ENCODE results near the gene SFXN1.
A peak's percentile ranks its signal among the peaks of the same experiment; 100 is the strongest.
"Not testable (repeated sequence)": the region's sequence is repeated elsewhere in the genome, so short reads cannot be mapped to it uniquely, and the experiment has no call there.

The SFXN1 gene, protein sequence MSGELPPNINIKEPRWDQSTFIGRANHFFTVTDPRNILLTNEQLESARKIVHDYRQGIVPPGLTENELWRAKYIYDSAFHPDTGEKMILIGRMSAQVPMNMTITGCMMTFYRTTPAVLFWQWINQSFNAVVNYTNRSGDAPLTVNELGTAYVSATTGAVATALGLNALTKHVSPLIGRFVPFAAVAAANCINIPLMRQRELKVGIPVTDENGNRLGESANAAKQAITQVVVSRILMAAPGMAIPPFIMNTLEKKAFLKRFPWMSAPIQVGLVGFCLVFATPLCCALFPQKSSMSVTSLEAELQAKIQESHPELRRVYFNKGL

DNA sequence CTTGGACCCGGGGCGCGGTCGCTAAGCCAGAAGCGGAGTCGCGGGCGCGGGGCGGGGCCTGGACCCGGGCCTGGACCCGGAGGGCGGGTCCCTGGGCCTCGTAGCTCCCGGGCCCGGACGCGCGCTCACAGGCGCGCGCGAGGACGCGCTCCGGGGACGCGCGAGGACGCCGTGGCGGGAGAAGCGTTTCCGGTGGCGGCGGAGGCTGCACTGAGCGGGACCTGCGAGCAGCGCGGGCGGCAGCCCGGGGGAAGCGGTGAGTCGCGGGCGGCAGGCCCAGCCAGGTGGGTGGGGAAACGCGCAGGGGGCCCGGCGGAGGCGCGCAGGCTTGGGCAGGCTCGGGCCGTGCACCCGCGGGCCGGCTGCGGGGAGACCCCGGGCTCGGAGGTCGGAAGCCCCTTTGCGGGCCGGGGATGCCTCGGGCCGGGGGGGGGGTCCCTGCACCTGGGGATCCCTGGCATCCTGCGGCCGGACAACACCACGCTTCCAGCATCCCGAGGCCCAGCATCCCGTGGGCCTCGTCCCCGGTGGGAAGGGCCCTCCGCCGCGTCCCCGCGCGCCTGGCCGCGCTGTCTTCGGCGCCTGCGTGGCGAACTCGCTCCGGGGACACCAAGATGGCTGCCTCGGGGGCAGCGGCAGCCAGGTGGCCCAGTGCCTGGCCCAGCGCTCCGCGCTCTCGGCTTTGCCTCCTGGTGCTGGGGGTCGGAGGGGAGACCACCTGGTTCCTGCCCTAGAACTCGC is at the start of gene SFXN1:
Gene SFXN1 (plus strand): TSS at position 177 of the 741 bp plus-strand sequence. CDS start 13,544 bp downstream, outside the sequence.
- DNase-seq (ENCODE audit: low read depth, low spot score) = no peak
- peak within 1 kb of the TSS; percentile 31 for H3K27ac ChIP-seq

- H3K27ac ChIP-seq = no peak overlapping the region
- no peak for DNase-seq (ENCODE audit: low read depth, low spot score)
Observed at GRCh38 chr5:175434800-175435199, 43.6 kb upstream of the SFXN1 start.

- no peak for DNase-seq (ENCODE audit: low read depth, low spot score)
Observed at GRCh38 chr5:175436359-175436758, 42.0 kb upstream of the SFXN1 start.

GRCh38 chr5:175438234-175438857 is 40.0 kb upstream of the SFXN1 start:
- DNase-seq (ENCODE audit: low read depth, low spot score) = no peak
- H3K27ac ChIP-seq = no peak overlapping the region

More at GRCh38 chr5:175436359-175436758, 42.0 kb upstream of the SFXN1 start:
- no peak overlapping the region for H3K27ac ChIP-seq

DNA sequence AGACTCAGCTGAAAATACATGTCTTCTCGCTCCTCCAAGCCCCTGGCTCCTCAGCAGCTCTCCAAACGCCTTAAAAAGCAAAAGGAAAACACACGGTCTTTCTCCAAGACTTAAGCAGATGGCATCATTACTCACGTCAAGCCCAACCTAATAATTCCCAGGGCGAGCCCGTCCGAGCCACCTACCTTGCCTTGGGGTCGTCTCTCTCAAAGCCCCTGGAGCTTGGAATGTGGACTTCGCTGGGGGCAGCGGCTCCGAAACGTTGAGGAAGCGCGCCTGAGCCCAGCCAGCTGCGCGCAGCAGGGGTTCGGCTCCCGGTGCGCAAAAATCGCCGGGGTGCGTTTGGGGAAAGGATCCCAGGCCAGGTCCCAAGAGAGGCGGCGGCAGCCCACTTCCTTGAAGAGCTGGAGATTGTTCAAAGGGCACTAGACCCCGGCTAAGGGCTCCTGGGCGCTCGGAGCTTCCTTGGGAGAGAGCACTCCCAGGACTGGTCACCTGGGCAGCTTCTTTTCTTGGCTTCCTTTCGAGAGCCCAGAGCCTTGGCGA is 34.8 kb upstream of the SFXN1 start:
- H3K27ac ChIP-seq = no peak overlapping the region
- DNase-seq (ENCODE audit: low read depth, low spot score) = no peak

DNA sequence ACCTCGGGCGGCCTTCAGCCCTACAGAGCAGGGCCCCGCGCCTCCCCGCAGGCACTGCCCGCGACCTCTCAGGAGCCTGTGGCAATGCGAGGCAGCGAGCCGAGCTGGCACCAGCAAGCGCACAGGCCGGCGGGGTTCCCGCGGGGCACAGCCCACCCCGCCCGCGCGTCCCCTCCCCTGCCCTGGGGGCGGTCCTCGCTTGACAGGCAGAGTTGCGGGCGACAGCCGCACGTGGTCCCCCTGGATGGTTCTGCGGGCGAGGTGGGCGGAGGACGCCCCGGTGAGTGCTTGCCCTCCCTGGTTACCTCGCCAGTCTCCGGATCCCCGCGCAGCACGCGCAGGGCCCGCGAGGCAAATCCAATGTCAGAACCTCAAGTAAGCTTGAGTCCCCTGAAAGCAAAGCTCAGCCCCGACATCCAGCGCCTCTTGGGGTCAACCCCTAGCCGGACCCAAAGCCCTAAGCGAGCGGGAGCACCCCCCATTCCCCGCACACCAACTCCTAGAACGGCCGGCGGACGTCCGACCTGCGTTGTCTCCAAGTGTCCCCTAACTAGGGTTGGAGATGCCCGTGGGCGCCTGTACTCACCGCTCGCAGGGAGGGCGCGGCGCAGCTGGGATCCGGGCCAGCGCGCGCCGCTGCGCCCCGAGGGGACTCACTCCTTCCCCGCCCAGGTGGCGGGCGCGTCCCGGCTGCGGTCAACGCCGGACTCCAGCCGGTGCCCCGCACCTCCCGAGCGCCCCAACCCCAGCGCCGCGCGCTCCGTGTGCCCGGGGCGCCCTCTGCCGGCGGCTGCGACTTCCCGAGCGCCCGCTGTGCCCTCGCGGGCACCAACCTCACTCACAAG is 34.1 kb upstream of the SFXN1 start, which contains the start of gene DRD1:
Gene DRD1 (minus strand): TSS at position 123 of the 845 bp plus-strand sequence. CDS start 1,083 bp downstream, outside the sequence.
- DNase-seq (ENCODE audit: low read depth, low spot score) = no peak

DNA sequence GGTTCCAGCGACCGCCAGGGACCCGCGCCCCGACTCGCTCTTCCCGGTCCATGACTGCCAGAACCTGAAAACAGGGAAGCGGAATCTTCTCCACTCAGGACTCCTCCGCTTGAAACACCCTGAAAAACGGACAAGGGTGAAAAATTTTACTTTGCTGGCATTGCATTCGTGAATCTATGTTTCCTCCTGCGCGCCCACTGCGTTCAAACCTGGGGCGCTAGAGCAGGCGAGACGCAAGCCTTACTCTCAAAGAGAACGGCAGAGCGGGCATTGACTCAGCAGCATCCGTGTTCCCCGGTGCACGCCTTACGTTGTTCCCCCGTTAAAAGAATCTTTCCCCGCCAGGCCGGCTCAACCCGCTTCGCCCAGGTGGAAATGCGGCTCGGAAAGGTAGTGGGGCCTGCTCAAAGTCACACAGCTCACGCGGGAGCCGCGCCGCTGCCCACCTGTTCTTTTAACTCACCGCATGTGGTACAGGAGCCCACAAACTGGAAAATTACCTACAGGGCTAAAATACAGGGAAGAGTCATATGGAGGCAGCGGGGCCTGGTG is 33.4 kb upstream of the SFXN1 start:
- no peak for DNase-seq (ENCODE audit: low read depth, low spot score)
- no peak overlapping the region for H3K27ac ChIP-seq

More for the DNA sequence above, 34.1 kb upstream of the SFXN1 start, which contains the start of gene DRD1:
- no peak within 1 kb of the TSS for H3K27ac ChIP-seq

DNA sequence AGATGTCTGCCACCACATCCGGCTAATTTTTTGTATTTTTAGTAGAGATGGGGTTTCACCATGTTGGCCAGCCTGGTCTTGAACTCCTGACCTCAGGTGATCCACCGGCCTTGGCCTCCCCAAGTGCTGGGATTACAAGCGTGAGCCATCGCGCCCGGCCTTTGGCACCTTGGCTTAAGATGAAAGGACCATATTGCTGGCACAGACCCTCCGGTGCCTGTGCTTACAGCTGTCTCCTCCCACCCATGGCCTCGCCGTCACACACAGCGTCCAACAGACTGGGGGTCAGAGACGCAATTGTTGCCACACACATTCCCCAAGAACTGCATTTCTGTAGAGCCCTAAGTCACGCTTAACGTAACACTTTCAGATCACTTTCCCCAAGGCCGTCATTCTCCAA is 32.0 kb upstream of the SFXN1 start:
- not testable (repeated sequence) for H3K27ac ChIP-seq; DNase-seq (ENCODE audit: low read depth, low spot score)

DNA sequence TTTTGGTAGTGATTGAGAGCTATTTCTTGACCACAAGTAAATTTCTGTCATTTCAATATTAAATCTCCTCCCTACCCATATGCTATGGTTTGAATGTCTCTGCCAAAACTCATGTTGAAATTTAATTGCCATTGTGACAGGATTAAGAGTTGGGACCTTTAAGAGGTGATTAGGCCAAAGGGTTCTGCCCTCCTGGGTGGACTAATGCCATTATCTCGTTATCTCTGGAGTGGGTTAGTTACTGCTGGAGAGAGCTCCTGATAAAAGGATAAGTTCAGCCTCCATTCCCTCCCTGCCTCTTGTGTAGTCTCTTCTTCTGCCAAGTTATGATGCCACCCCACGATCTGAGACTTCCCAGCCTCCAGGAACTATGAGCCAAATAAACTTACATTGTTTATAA is 30.8 kb upstream of the SFXN1 start:
- no peak overlapping the region for H3K27ac ChIP-seq
- no peak for DNase-seq (ENCODE audit: low read depth, low spot score)

GRCh38 chr5:175448276-175448675 is 30.1 kb upstream of the SFXN1 start:
- DNase-seq (ENCODE audit: low read depth, low spot score) = no peak
- no peak overlapping the region for H3K27ac ChIP-seq

- no peak overlapping the region for H3K27ac ChIP-seq
- DNase-seq (ENCODE audit: low read depth, low spot score) = no peak
Observed at GRCh38 chr5:175452166-175452565, 26.2 kb upstream of the SFXN1 start.

DNA sequence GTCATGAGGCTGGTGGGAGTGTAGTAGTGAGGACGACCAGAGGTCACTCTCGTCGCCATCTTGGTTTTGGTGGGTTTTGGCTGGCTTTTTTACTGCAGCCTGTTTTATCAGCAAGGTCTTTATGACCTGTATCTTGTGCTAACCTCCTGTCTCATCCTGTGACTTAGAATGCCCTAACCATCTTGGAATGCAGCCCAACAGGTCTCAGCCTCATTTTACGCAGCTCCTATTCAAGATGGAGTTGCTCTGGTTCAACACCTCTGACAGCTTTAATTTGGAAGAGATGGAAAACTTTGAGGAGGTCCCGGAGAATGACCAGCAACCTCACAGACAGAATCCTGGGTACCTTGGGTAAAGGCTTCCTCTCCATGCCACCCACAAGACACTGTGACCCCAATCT is 24.0 kb upstream of the SFXN1 start:
- not testable (repeated sequence) for DNase-seq (ENCODE audit: low read depth, low spot score); H3K27ac ChIP-seq

GRCh38 chr5:175456105-175456742 is 22.1 kb upstream of the SFXN1 start:
- no peak for DNase-seq (ENCODE audit: low read depth, low spot score)
- no peak overlapping the region for H3K27ac ChIP-seq

GRCh38 chr5:175457466-175457865 is 20.9 kb upstream of the SFXN1 start:
- no peak for DNase-seq (ENCODE audit: low read depth, low spot score)
- H3K27ac ChIP-seq = no peak overlapping the region

DNA sequence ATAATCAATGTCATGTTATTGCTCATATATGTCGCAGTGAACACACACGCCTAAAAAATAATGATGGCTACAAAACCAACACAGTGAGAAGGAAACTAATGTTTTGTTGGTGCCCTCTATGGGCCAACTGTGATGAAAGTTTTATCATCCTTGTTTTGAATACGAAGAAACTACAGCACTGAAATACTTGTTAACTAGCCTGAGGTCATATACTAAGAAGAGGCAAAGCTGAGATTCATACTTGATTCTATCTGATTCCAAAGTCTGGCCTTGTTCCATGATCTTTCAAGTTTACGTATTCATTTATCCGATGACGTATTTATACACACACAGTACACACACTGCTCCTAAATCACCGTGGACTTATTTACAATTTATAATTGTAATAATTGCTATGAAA is 18.2 kb upstream of the SFXN1 start:
- DNase-seq (ENCODE audit: low read depth, low spot score) = no peak

GRCh38 chr5:175460552-175460951 is 17.8 kb upstream of the SFXN1 start:
- DNase-seq (ENCODE audit: low read depth, low spot score) = no peak
- no peak overlapping the region for H3K27ac ChIP-seq

More for the DNA sequence above, 18.2 kb upstream of the SFXN1 start:
- H3K27ac ChIP-seq = no peak overlapping the region

DNA sequence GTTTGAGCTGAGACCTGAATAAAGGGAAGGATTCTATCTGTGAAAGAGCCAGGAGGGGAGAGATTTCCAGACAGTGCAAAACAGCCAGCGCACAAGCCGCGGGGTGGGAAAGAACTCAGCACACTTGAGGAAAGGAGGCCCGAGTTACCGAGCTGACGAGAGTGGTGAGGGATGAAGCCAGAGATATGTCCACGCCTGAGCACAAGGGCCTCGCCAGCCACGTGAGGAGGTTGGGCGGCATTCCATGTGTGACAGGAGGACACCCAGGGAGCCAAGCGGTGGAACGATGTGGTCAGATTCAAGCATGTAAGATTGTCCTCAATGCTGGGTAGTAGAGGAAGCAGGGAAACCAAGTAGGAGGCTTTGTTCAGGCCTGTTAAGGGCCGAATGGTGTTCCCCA is 17.0 kb upstream of the SFXN1 start:
- H3K27ac ChIP-seq = no peak overlapping the region
- DNase-seq (ENCODE audit: low read depth, low spot score) = no peak

GRCh38 chr5:175463641-175464040 is 14.7 kb upstream of the SFXN1 start:
- H3K27ac ChIP-seq = no peak overlapping the region
- DNase-seq (ENCODE audit: low read depth, low spot score) = no peak

Measured in epithelial cell of prostate (primary cell).